NCI-H2107 (cell line): ENCODE measurements around the gene SLC7A1.

Source experiments
- DNase-seq: peaks from one replicate; lab custom pipeline; 2025; lab: John Stamatoyannopoulos, UW

Gene SLC7A1

DNA sequence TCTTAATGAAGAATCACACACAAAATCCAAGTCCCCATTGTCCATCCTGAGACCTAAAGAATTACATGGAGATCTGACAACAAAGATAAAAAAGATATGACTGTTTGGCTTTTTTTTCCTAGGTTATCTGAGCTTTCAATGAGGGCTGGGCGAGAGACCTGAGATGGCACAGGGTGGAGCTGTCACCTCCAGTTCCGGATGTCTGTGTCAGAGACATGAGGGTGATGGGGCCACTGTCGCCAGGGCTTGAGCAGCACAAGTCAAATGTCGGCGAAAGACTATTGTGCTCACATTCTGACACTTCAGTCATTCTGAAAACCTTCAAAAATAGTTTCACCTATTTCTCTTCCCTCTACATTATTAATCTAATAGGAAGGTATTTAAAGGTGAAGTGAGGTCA, 65.7 kb downstream of the SLC7A1 start:
- DNase-seq, result no peak

GRCh38 chr13:29527916-29528315, 67.6 kb downstream of the SLC7A1 start:
- DNase-seq, result no peak

DNA sequence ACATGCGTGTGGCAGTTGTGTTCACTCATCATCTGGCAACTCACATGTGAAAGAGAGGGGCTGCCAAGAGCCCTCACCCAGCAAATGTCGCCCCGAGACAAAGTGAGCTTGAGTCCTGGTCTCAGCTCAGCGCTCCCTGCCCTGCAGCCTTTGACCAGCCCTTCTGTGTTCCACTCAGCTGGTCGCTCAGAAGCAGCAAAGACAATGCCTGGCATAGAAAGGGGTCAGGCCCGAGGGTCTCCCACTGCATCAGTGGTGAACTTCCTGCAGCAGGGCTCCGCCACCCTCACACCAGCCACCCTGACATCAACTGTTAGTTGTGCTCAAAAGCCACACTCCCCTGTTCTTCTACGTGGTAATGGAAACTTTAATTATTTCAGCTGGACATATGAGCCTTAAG, 68.0 kb downstream of the SLC7A1 start:
- no peak for DNase-seq

DNA sequence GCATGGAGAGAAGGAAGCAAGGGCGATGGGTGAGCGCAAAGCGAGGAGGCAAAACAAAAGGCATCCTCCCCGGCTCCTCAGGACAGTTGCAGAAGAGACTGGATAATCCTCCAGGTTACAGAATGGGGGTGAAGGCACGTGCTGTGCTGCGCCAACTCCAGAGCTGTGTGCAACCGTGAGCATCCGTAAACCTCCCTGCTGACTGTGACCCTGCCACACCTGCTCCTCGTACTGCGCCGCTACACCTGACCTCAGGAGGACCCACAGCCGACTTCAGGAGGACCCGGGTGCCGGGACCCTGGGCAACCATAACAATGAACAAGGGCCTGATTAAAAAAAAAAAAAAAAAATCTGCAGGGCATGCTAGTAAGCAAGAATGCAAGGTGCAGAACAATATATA, 68.7 kb downstream of the SLC7A1 start:
- no peak for DNase-seq

- no peak for DNase-seq
Measured at GRCh38 chr13:29525757-29526156, 69.7 kb downstream of the SLC7A1 start.

DNA sequence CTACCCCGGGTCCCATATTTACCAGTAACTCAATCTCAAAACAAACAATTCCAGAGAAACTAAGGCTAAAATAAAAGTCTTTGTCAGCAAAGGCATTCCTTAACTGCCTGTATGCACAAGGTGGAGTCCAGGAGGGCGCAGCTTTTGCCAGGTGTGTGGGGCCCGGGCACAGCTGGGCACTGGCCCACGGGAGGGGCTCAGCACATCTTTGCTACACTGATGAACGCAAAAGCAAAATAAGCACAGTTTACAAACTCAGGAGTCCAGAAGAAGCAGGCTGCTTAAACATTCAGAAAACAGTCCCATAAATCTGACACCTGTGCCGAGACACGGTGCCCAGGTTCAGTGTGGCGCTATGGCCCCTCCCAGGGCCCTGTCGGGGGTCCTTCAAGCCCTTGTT, 70.8 kb downstream of the SLC7A1 start:
- no peak for DNase-seq

DNA sequence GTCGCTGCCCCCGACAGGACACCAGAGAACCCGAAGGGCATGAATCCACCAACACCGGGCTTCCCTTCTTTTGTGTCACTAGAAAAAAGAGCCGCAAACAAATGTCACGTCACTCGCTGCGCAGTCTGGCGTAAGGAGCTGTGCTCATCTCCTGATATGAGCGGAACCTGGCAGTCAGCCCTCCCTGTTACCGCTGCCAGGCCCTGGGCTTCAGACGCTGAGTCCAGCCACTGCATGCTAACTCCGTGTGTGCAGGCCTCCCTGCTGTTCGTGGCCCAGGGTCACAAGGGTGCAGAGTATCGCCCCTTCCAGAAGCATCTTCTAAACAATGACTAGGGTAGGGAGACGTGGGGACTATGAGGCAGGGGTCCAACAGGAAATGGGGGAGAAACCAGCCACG, 71.3 kb downstream of the SLC7A1 start:
- DNase-seq, result no peak

DNA sequence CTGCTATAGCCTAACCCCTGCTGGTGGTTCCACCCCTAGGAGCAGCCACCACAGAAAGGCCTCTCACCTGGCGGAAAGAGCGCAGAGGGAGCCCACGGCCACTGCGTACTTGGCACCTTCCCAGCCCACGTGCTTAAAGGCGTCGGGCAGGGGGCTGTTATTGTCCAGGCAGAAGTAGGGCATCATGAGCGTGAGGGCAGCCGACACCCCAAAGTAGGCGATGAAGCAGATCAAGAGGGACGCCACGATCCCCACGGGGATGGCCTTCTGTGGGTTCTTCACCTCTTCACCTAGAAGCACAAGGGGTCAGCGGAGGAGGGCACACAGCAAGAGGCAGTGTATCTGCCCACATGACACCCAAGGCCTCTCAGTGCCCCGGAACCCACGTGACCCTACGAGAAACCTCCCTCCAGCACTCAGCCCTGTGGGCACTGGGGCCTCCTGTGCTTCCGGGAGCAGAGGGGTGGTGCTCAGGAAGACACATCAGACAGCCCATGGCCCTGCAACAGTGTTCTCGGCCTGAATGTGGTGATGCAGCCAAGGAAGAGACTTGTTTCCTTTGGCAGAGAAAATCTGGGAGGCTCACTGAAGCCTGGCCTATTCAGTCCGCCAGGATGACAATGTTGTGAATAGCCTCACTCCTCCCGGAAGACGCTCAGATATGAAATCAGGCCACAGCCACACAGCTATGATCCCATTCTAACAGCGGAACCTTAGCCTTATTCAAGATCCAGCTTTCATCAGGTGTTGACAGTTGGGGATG, 72.1 kb downstream of the SLC7A1 start:
- no peak for DNase-seq

DNA sequence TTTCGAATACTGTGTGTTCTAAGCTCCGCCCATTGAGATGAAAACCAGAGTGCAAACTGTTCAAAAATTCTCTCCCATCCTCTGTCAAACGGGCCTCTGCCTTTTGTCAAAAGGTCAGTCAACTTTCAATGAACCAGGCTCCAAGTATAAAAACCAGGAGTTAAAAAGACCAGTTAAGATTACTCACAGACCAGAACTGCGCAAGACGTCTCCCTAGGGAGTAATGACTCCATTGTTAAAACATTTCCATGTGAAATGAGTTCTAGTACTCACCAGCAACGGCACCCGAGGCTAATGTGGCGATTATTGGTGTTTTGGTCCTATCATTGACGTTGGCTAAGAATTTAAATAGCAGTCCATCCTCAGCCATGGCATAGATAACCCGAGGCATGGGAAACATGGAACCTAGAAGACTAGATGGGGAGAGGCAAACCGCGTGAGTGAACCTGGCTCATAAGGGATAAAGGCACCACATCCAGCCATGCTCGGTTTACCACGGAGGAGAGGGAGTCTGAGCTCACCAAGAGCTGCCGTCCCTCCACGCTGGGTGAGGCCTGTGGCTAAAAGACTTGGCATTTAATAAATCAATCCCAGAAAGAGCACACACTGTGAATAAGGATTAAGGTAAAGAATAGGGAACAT, 73.3 kb downstream of the SLC7A1 start:
- no peak for DNase-seq

DNA sequence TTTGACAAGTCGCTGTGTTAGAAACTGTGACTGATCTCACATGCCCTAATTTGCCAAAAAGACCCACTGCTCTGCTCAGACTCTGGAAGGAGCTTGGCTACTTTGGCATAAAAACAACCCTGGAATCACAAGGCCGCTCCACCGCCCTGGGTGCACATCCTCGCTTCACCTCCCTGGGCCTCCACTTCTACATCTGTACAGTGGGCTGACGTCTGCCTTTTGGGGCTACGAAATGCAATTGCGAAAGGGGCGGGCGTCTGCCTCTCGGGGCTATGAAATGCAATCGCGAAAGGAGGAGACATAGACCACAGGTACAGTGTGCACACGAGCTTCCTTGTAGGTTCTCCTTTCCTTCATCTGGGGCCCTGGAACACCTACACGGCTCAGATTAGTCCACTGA, 74.2 kb downstream of the SLC7A1 start:
- DNase-seq, result no peak

DNA sequence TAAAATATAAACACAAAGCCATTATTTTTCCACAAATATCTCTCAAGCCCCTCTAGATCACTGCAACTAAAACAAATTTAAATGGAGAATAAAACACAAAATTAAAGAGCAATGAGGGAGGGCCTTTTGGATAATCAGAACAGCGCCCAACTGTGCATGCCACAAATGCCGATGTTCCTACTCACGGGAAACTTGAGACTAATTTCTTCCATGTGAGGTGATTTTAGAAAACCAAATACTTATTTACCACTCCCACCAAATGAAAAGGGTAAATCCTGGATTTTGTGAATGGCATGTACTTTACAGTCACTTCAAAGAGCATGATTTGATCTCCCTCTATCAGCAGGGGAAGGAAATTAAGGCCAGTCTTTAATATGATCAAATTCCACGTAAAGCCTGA, 74.8 kb downstream of the SLC7A1 start:
- no peak for DNase-seq

GRCh38 chr13:29519921-29520320, 75.6 kb downstream of the SLC7A1 start:
- no peak for DNase-seq

- DNase-seq, result no peak
Measured at GRCh38 chr13:29516880-29517279, 78.6 kb downstream of the SLC7A1 start.

DNA sequence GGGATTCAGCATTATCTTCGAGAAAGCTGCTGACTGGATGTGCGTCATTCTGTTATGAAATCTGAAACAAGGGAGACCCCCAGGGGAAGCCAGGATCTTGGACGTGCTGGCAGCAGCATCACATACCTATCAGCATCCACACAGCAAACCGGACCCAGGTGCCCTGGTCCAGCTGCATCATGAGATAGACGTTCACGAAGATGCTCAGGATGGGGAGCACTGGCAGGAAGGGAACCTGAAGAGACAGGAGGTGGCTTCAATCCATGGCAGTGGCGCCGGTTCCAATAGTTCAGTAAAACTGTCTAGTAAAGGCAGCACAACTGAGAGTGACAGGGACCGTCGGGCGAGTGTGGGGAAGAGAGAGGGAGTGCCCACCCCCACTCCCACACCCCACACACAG, 79.5 kb downstream of the SLC7A1 start:
- DNase-seq, result no peak

GRCh38 chr13:29515372-29515771, 80.1 kb downstream of the SLC7A1 start:
- DNase-seq, result no peak

- DNase-seq, result no peak
Measured at GRCh38 chr13:29514720-29515310, 80.7 kb downstream of the SLC7A1 start.

DNA sequence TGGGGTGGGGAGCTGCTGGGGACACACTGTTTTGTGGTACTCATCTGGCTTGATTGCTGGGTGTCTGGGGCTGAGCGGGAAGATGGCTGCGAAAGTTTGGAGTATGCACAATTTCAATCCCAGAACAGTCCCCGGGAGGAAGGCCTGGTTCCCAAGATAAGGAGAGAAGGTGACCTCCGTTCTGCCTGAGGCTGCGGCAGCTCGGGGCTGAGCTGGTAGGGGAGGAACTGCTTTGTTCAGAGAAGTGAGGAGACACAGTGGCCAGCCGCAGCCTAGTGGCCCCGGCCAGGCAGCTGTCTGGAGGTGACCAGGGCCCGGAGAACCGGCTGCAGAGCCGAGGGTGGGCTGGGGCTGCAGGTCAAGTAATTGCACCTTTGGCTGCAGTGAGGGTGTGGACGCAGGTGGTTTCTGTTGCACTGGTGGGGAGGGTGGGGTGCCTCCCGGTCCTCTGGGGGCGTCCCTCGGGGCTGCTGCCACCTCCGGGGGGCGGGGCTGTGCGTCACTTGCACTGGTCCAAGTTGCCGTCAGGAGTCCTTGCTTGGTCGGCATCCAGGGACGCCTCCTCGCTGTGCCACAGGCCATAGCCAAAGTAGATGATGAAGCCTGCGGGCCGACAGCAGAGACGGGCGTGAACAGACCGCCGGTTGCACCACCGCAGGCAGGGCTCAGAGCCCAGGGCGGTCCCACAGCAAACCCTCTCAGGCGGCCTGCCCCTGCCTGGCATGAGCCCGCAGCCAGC, 81.3 kb downstream of the SLC7A1 start:
- no peak for DNase-seq

GRCh38 chr13:29513002-29513980, 82.2 kb downstream of the SLC7A1 start:
- no peak for DNase-seq

- DNase-seq, result no peak
Measured at GRCh38 chr13:29511980-29512379, 83.5 kb downstream of the SLC7A1 start.

- DNase-seq, result no peak
Measured at GRCh38 chr13:29511106-29511796, 84.2 kb downstream of the SLC7A1 start.

DNA sequence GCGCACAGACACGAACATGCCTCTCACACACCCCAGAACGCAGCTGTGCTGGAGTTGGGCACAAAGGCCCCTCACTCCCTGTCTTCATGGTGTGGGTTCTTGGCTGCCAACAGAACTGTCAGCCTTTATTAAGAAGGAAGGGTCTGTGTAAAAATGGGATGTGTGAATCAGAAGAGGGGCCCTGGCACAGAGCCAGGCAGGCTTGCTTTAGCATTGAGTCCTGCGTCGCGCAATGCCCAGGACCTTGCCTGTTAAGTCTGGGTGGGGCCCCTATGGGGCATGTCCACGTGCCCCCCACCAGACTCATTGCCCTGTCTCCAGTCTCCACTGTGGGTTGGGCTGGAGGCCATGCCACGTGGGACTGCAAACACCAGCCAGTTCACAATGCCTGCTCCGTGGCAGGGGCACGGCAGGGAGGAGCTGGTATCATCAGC, 84.8 kb downstream of the SLC7A1 start:
- no peak for DNase-seq
